ENCODE measurements around the gene CTSD. TPM values are rescaled to one million over a fixed set of nuclear protein-coding genes. Genes with fewer than 3 reads are reported as not detected.

Gene CTSD
- total and polyA plus RNA-seq, 2 of the 4 experiments (the other 2 are of a cell fraction) = 39.8 to 166 TPM

GRCh38 chr11:1785749-1786413 lies 22.2 kb upstream of the CTSD start:
- Histone ChIP-seq H3K27me3 (ENCODE audit: control insufficient read depth, insufficient read depth, low read length) (peaks cover 49% of the 10 kb centered on the region), H4K8ac (ENCODE audit: low read depth in 2 of 2, low read length in 2 of 2) (no peak overlapping the region), H4K91ac (ENCODE audit: insufficient read depth, low read depth, low read length) (no peak overlapping the region), H3K23ac (ENCODE audit: low read depth, low read length) (no peak overlapping the region), H4K5ac (ENCODE audit: low read depth, low read length) (no peak overlapping the region), H3K9me3 (ENCODE audit: control insufficient read depth, insufficient read depth, low read length) (no peaks in the 10 kb centered on the region), H4K20me1 (ENCODE audit: insufficient read depth, low read length) (no peaks in the 10 kb centered on the region; the same call in 1 of the 2 replicates), H2BK15ac (ENCODE audit: low read depth, low read length) (no peak overlapping the region), H3K4me2 (ENCODE audit: low read depth, low read length) (no peak overlapping the region), H3K14ac (replicated peaks; ENCODE audit: low read depth, low read length) (no peak overlapping the region), H3K4ac (ENCODE audit: low read depth, low read length) (no peak overlapping the region), H3K4me1 (ENCODE audit: control insufficient read depth, insufficient read depth, low read length) (peaks cover 3% of the 10 kb centered on the region; the same call in 1 of the 2 replicates), H2BK120ac (ENCODE audit: low read depth, low read length) (no peak overlapping the region), H3K18ac (ENCODE audit: low read depth, low read length) (no peak overlapping the region), H3K56ac (ENCODE audit: extremely low read depth, insufficient read depth, low read length) (no peak overlapping the region), H3K9ac (ENCODE audit: low read depth, low read length) (no peak overlapping the region), H3K4me3 (ENCODE audit: insufficient read depth, low read depth, low read length) (no peak overlapping the region), H3K9me1 (ENCODE audit: insufficient read depth, low read length) (no peaks in the 10 kb centered on the region), H2BK5ac (ENCODE audit: low read depth, low read length, poor library complexity, severe bottlenecking) (no peak overlapping the region), H2AK9ac (replicated peaks; ENCODE audit: low read depth, low read length, poor library complexity) (no peak overlapping the region), H3K36me3 (ENCODE audit: control insufficient read depth, insufficient read depth, low read length) (no peaks in the 10 kb centered on the region), H2AK5ac (ENCODE audit: low read depth, low read length) (no peak overlapping the region), H2AFZ (replicated peaks; ENCODE audit: low read length, poor library complexity) (peak overlapping the region; percentile 18), H2BK20ac (ENCODE audit: low read depth, low read length) (no peak overlapping the region), H3K79me1 (ENCODE audit: low read depth in 1 of 2, low read length in 2 of 2) (no peaks in the 10 kb centered on the region), H3K27ac (ENCODE audit: insufficient read depth, low read length) (no peak overlapping the region)
- in situ Hi-C loops (cut with MboI; ENCODE audit: low sequenced_read_pairs) = no loop called here
- WGBS, 2 experiments (ENCODE audit: extremely low coverage in 2 of 2, insufficient read length in 1 of 2) = 74% methylated on average over 13 of the region's 21 CpGs; no CpG with 5 or more reads in 1 of the 2 experiments
- intact Hi-C loops (cut with micrococcal nuclease) = no loop called here
- TF ChIP-seq ELK1 (IDR thresholded peaks at IDR 0.05; ENCODE audit: borderline replicate concordance, low read depth, low read length) (no peak), MAZ (IDR thresholded peaks at IDR 0.05; ENCODE audit: borderline replicate concordance, low read depth, low read length) (no peak), RAD21 (IDR thresholded peaks at IDR 0.05; ENCODE audit: low read length) (no peak), BHLHE40 (IDR thresholded peaks at IDR 0.05; ENCODE audit: low read depth, low read length) (no peak), CEBPB (IDR thresholded peaks at IDR 0.05; ENCODE audit: low read depth, low read length) (no peak)
- ATAC-seq (ENCODE audit: low read depth) = no peak
- dilution Hi-C loops (cut with HindIII; ENCODE audit: low sequenced_read_pairs, unreplicated experiment) = no loop called here
- CTCF ChIA-PET = no interaction called here
- DNase-seq = no peak
- BruUV-seq (replicated peaks) = no TSS peak
- POLR2A ChIA-PET (ENCODE audit: unreplicated experiment) = no interaction called here

All from IMR-90 (cell line).